Measurements from ENCODE around the gene MMAB.

GRCh38 chr12:109583733-109584132 is 10.4 kb upstream of the MMAB start:
- no peak for TF ChIP-seq TAF1 (IDR thresholded peaks at IDR 0.05; ENCODE audit: borderline replicate concordance, insufficient read depth, low read length)
- TF ChIP-seq REST (IDR thresholded peaks at IDR 0.05; ENCODE audit: insufficient read depth in 1 of 2, low read depth in 2 of 2, low read length in 2 of 2) = no peak
- TF ChIP-seq POLR2AphosphoS5 (IDR thresholded peaks at IDR 0.05; ENCODE audit: low read depth, low read length) = no peak
- TF ChIP-seq SIN3A (IDR thresholded peaks at IDR 0.05; ENCODE audit: borderline replicate concordance, insufficient read depth, low read length) = no peak
- TF ChIP-seq FOXP2 (optimal IDR thresholded peaks at IDR 0.05; ENCODE audit: borderline replicate concordance, extremely low read depth, extremely low read length, insufficient read depth) = no peak
